Tibial nerve (tissue), 4 donors: ENCODE results near the gene MARCHF2. TPM values are rescaled to one million over a fixed set of nuclear protein-coding genes. Genes with fewer than 3 reads are reported as not detected.

ENCODE experiments used
- DNase-seq, 2 donors: peaks; one replicate each; pipeline ENCODE4 v3.0.0-alpha.2; 2019; ENCODE audit warnings: low spot score in 2 of 2
- H3K27ac ChIP-seq, 4 donors: fragments of 200-600 bp; sonication (generic) in 3 of 4; one replicate each; pipeline ENCODE4 v1.5.1; 2017 to 2019; ENCODE audit warnings: mild to moderate bottlenecking in 1 of 4
- H3K27me3 ChIP-seq, 2 donors: fragments of 200-600 bp; sonication (generic) in 1 of 2; one replicate each; pipeline versions ENCODE4 v1.5.1 to v1.6.0; 2017 to 2019
- H3K36me3 ChIP-seq, 3 donors: fragments of 200-600 bp; sonication (generic); one replicate each; pipeline ENCODE4 v1.5.1; 2018 to 2019
- H3K4me1 ChIP-seq, 4 donors: fragments of 200-600 bp; sonication (generic) in 3 of 4; one replicate each; pipeline ENCODE4 v1.5.1; 2017 to 2019
- H3K4me3 ChIP-seq, 4 donors: fragments of 200-600 bp; sonication (generic) in 3 of 4; one replicate each; pipeline ENCODE4 v1.5.1; 2017 to 2019; ENCODE audit warnings: mild to moderate bottlenecking in 1 of 4, moderate library complexity in 1 of 4
- H3K9me3 ChIP-seq, 4 donors: fragments of 200-600 bp; sonication (generic) in 3 of 4; one replicate each; pipeline ENCODE4 v1.5.1; 2017 to 2019
- CTCF ChIP-seq, 5 experiments: fragments of 200-600 bp in 3 of 5; fragments of 450-650 bp in 2 of 5; sonication (generic) in 3 of 5; IDR thresholded peaks; one replicate each; pipeline ENCODE4 v1.5.1; 2016 to 2019; ENCODE audit warnings: antibody characterized with exemption in 5 of 5, mild to moderate bottlenecking in 3 of 5, moderate library complexity in 2 of 5
- EP300 ChIP-seq, 2 donors: sonication (generic); formaldehyde crosslinking; IDR thresholded peaks; one replicate each; pipeline ENCODE4 v1.6.1; 2017; ENCODE audit warnings: antibody characterized with exemption in 2 of 2, mild to moderate bottlenecking in 1 of 2
- POLR2A ChIP-seq, 2 donors: fragments of 450-650 bp; IDR thresholded peaks; one replicate each; pipeline ENCODE4 v1.6.1; 2017; ENCODE audit warnings: antibody characterized with exemption in 2 of 2, mild to moderate bottlenecking in 2 of 2, moderate library complexity in 2 of 2
- WGBS, 2 donors: methylation state at CpG; one replicate each; pipeline ENCODE4 v1.1.5; 2018; 5-methylcytosine and 5-hydroxymethylcytosine counted together
- total RNA-seq, 4 donors: library from RNA; depleted of rRNA; stranded (reverse); fragments of >200 nt; gene quantifications; one replicate each; pipeline ENCODE4 v1.1.0, GENCODE V29; 2016

Gene MARCHF2
- total RNA-seq, 4 donors from 2014 or later = 149 to 242 (median 184) TPM

GRCh38 chr19:8484331-8484894 is 71.3 kb downstream of the MARCHF2 start:
- Histone ChIP-seq H3K9me3 (no peaks in the 10 kb centered on the region), H3K4me3 (no peak overlapping the region), H3K4me1 (peaks cover 0 to 43% (median 3%) of the 10 kb centered on the region in 4 donors), H3K36me3 (peaks cover 6 to 92% (median 30%) of the 10 kb centered on the region in 3 donors), H3K27me3 (no peaks in the 10 kb centered on the region), H3K27ac (peak overlapping the region in 1 of 4 donors; percentile 47)
- DNase-seq = peak; percentile 40 to 63
- 81 to 85% methylated on average over 18 of the region's 18 CpGs for WGBS, 2 donors
- TF ChIP-seq EP300 (IDR thresholded peaks at IDR 0.05) (no peak), POLR2A (IDR thresholded peaks at IDR 0.05) (no peak), CTCF (IDR thresholded peaks at IDR 0.05) (no peak)

DNA sequence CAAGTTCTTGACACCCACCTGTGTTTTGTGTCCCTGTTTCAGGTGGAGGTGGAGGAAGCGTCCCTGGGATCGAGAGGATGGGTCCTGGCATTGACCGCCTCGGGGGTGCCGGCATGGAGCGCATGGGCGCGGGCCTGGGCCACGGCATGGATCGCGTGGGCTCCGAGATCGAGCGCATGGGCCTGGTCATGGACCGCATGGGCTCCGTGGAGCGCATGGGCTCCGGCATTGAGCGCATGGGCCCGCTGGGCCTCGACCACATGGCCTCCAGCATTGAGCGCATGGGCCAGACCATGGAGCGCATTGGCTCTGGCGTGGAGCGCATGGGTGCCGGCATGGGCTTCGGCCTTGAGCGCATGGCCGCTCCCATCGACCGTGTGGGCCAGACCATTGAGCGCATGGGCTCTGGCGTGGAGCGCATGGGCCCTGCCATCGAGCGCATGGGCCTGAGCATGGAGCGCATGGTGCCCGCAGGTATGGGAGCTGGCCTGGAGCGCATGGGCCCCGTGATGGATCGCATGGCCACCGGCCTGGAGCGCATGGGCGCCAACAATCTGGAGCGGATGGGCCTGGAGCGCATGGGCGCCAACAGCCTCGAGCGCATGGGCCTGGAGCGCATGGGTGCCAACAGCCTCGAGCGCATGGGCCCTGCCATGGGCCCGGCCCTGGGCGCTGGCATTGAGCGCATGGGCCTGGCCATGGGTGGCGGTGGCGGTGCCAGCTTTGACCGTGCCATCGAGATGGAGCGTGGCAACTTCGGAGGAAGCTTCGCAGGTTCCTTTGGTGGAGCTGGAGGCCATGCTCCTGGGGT is 72.7 kb downstream of the MARCHF2 start:
- no peak for DNase-seq

GRCh38 chr19:8486661-8487136 is 73.6 kb downstream of the MARCHF2 start:
- no peak for TF ChIP-seq POLR2A (IDR thresholded peaks at IDR 0.05)
- TF ChIP-seq EP300 (IDR thresholded peaks at IDR 0.05) = no peak
- TF ChIP-seq CTCF (IDR thresholded peaks at IDR 0.05) = no peak
- no peak overlapping the region for H3K4me3 ChIP-seq
- H3K36me3 ChIP-seq = peaks cover 6 to 100% (median 30%) of the 10 kb centered on the region in 3 donors
- WGBS, 2 donors = 86 to 92% methylated on average over 16 of the region's 16 CpGs
- H3K27ac ChIP-seq = peak overlapping the region in 1 of 4 donors; percentile 46
- no peaks in the 10 kb centered on the region for H3K9me3 ChIP-seq
- H3K4me1 ChIP-seq = peaks cover 0 to 28% (median 3%) of the 10 kb centered on the region in 4 donors
- no peaks in the 10 kb centered on the region for H3K27me3 ChIP-seq
- DNase-seq = no peak

More for the DNA sequence above, 72.7 kb downstream of the MARCHF2 start:
- Histone ChIP-seq H3K4me1 (peaks cover 0 to 38% (median 3%) of the 10 kb centered on the region in 4 donors), H3K9me3 (no peaks in the 10 kb centered on the region), H3K36me3 (peaks cover 6 to 100% (median 30%) of the 10 kb centered on the region in 3 donors), H3K4me3 (no peak overlapping the region), H3K27me3 (no peaks in the 10 kb centered on the region), H3K27ac (peak overlapping the region in 2 of 4 donors; percentile 25 to 46)
- TF ChIP-seq CTCF (IDR thresholded peaks at IDR 0.05) (no peak), EP300 (IDR thresholded peaks at IDR 0.05) (no peak), POLR2A (IDR thresholded peaks at IDR 0.05) (no peak)
- 96 to 97% methylated on average over 48 to 56 of the region's 62 CpGs for WGBS, 2 donors

DNA sequence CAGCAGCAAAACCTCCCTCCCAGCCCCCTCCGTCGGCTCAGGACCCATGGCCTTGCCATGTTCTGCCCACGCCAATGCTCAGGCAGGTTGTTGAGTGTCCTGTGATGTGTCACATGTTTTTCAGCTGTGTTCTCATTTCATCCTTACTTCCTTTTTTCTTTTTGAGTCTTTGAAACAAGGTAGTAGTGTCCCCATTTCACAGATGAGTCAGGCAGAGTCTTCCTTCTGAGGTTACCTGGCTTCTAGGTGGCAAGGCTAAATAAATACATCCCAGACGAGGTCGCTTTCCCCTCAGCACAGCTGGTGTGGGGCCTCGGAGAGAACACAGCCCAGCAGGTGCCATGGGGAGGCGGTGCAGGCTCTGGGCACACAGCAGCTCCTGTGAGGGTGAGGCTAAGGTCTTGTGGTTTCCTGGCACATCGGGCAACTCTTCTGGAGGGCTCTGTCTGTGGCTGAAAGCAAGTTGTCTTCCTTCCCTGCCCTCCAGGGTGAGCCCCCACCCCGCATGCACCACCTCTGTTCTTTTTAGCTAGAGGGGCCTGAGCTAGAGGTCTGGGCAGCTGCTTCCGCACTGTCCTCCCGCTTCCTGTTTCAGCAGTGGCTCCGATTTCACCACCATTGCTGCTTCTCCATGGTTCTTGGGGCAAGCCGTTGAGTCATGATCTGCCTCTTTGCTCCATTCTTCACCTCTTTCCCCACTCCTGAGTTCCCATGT is 74.2 kb downstream of the MARCHF2 start:
- peak overlapping the region in 2 of 4 donors; percentile 32 to 46 for H3K27ac ChIP-seq
- peaks cover 6 to 94% (median 30%) of the 10 kb centered on the region in 3 donors for H3K36me3 ChIP-seq
- H3K9me3 ChIP-seq = no peaks in the 10 kb centered on the region

More for the DNA sequence above, 74.2 kb downstream of the MARCHF2 start:
- WGBS, 2 donors = 68 to 80% methylated on average over 12 to 13 of the region's 13 CpGs
- no peak for TF ChIP-seq CTCF (IDR thresholded peaks at IDR 0.05)
- TF ChIP-seq EP300 (IDR thresholded peaks at IDR 0.05) = peak in 1 of 2 donors; percentile 22
- TF ChIP-seq POLR2A (IDR thresholded peaks at IDR 0.05) = no peak
- Histone ChIP-seq H3K4me3 (no peak overlapping the region), H3K27me3 (no peaks in the 10 kb centered on the region), H3K4me1 (peaks cover 0 to 24% (median 3%) of the 10 kb centered on the region in 4 donors)
- peak in 1 of 2 donors; percentile 32 for DNase-seq
